Measurements from ENCODE around the gene GRIP1.

DNA sequence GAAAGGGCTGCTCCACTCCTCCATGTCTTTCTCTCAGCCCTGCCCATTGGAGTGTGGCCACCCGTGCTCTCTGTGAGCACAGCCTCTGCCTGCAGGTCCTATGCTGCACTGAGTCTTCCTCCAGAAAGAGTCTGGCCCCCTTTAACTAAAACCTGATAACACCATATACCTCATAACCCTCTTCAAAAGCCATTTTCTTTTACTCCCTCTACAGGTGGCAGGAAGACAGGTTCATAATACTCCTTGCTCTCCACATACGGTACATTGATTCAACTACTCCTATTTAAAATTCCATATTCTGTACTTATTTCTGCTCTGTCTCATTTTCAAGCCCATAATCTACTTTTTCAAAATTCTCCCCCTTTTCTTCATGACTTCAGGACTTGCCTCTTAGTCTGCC, 232.6 kb downstream of the GRIP1 start:
- TF ChIP-seq, protein P1, sequence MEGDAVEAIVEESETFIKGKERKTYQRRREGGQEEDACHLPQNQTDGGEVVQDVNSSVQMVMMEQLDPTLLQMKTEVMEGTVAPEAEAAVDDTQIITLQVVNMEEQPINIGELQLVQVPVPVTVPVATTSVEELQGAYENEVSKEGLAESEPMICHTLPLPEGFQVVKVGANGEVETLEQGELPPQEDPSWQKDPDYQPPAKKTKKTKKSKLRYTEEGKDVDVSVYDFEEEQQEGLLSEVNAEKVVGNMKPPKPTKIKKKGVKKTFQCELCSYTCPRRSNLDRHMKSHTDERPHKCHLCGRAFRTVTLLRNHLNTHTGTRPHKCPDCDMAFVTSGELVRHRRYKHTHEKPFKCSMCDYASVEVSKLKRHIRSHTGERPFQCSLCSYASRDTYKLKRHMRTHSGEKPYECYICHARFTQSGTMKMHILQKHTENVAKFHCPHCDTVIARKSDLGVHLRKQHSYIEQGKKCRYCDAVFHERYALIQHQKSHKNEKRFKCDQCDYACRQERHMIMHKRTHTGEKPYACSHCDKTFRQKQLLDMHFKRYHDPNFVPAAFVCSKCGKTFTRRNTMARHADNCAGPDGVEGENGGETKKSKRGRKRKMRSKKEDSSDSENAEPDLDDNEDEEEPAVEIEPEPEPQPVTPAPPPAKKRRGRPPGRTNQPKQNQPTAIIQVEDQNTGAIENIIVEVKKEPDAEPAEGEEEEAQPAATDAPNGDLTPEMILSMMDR (IDR thresholded peaks at IDR 0.05 in 4 of 5, conservative IDR thresholded peaks at IDR 0.05 in 1 of 5): no peak
- no peak for TF ChIP-seq POLR2A (IDR thresholded peaks at IDR 0.05)
